Mesenchymal stem cell (in vitro differentiated cells and primary cell): ENCODE results near the gene GALNT10.

Source experiments
- DNase-seq: peaks from one replicate; pipeline ENCODE4 v3.0.0-alpha.2; 2013
- H2AFZ ChIP-seq: one replicate; pipeline ENCODE4 v1.6.1; 2013; ENCODE audit warnings: low read depth, mild to moderate bottlenecking, control low read depth, inconsistent platforms, low read length, moderate library complexity
- H2AK5ac ChIP-seq: 2 replicates; pipeline ENCODE4 v1.6.1; 2013; ENCODE audit warnings: low read length, moderate library complexity, mild to moderate bottlenecking, inconsistent platforms; ENCODE audit not compliant: severe bottlenecking
- H2BK120ac ChIP-seq: one replicate; pipeline ENCODE4 v1.6.1; 2013; ENCODE audit warnings: low read depth, mild to moderate bottlenecking, inconsistent platforms, low read length, moderate library complexity
- H2BK12ac ChIP-seq, 2 experiments: one replicate each; pipeline ENCODE4 v1.6.1; 2013; ENCODE audit warnings: inconsistent platforms in 2 of 2, low read length in 2 of 2, mild to moderate bottlenecking in 2 of 2, moderate library complexity in 2 of 2, control low read depth in 1 of 2
- H2BK15ac ChIP-seq: one replicate; pipeline ENCODE4 v1.6.1; 2013; ENCODE audit warnings: mild to moderate bottlenecking, low read depth, inconsistent platforms; ENCODE audit not compliant: poor library complexity, severe bottlenecking
- H2BK5ac ChIP-seq: 2 replicates; pipeline ENCODE4 v1.6.1; 2013; ENCODE audit warnings: low read depth, mild to moderate bottlenecking, low read length, control low read depth, inconsistent platforms; ENCODE audit not compliant: poor library complexity, severe bottlenecking
- H3K14ac ChIP-seq, 2 experiments: one replicate each; pipeline ENCODE4 v1.6.1; 2013; ENCODE audit warnings: inconsistent platforms in 2 of 2, low read length in 2 of 2, control low read depth in 1 of 2, mild to moderate bottlenecking in 1 of 2, moderate library complexity in 1 of 2
- H3K18ac ChIP-seq, 2 experiments: one replicate each; pipeline ENCODE4 v1.6.1; 2013; ENCODE audit warnings: inconsistent platforms in 2 of 2, low read length in 2 of 2, control low read depth in 1 of 2, low read depth in 1 of 2, mild to moderate bottlenecking in 1 of 2
- H3K23ac ChIP-seq, 2 experiments: one replicate each; pipeline ENCODE4 v1.6.1; 2013; ENCODE audit warnings: inconsistent platforms in 2 of 2, low read length in 2 of 2, mild to moderate bottlenecking in 2 of 2, moderate library complexity in 2 of 2, control low read depth in 1 of 2
- H3K27ac ChIP-seq: 2 replicates; pipeline ENCODE4 v1.5.1; 2013; ENCODE audit warnings: mild to moderate bottlenecking, moderate library complexity, low read length, control low read depth, inconsistent platforms; ENCODE audit not compliant: poor library complexity, severe bottlenecking
- H3K27me3 ChIP-seq, 2 experiments: 2 replicates each; pipeline versions ENCODE4 v1.6.1 to v1.7.0; 2013; ENCODE audit warnings: low read length in 2 of 2, mild to moderate bottlenecking in 2 of 2, moderate library complexity in 2 of 2, control low read depth in 1 of 2, inconsistent platforms in 1 of 2; ENCODE audit not compliant: control insufficient read depth in 1 of 2, insufficient read depth in 1 of 2
- H3K36me3 ChIP-seq, 2 experiments: 2 replicates each; pipeline versions ENCODE4 v1.6.1 to v1.7.0; 2013; ENCODE audit warnings: low read length in 2 of 2, control low read depth in 1 of 2, inconsistent platforms in 1 of 2, low read depth in 1 of 2, mild to moderate bottlenecking in 1 of 2; ENCODE audit not compliant: insufficient read depth in 2 of 2, control insufficient read depth in 1 of 2
- H3K4ac ChIP-seq, 2 experiments: one replicate each; pipeline ENCODE4 v1.6.1; 2013; ENCODE audit warnings: inconsistent platforms in 2 of 2, low read length in 2 of 2, mild to moderate bottlenecking in 2 of 2, moderate library complexity in 2 of 2, control low read depth in 1 of 2, low read depth in 1 of 2
- H3K4me1 ChIP-seq: 2 replicates; pipeline ENCODE4 v1.6.1; 2013; ENCODE audit warnings: low read depth, low read length, control low read depth; ENCODE audit not compliant: control insufficient read depth, insufficient read depth
- H3K4me2 ChIP-seq: 2 replicates; pipeline ENCODE4 v1.6.1; 2013; ENCODE audit warnings: low read length, mild to moderate bottlenecking, inconsistent platforms; ENCODE audit not compliant: poor library complexity, severe bottlenecking
- H3K4me3 ChIP-seq, 2 experiments: 2 replicates each; pipeline versions ENCODE4 v1.5.1 to v1.7.0; 2013; ENCODE audit warnings: low read length in 2 of 2, mild to moderate bottlenecking in 2 of 2, control low read depth in 1 of 2, low read depth in 1 of 2; ENCODE audit not compliant: insufficient read depth in 1 of 2
- H3K79me1 ChIP-seq: replicated peaks from 2 replicates; pipeline ENCODE4 v1.6.1; 2013; ENCODE audit warnings: mild to moderate bottlenecking, control low read depth, low read length, inconsistent platforms; ENCODE audit not compliant: poor library complexity, severe bottlenecking
- H3K9ac ChIP-seq: 2 replicates; pipeline ENCODE4 v1.7.0; 2013; ENCODE audit warnings: mild to moderate bottlenecking, low read length, moderate library complexity
- H3K9me3 ChIP-seq: 2 replicates; pipeline ENCODE4 v1.7.0; 2013; ENCODE audit warnings: mild to moderate bottlenecking, low read length; ENCODE audit not compliant: control insufficient read depth
- H4K8ac ChIP-seq: one replicate; pipeline ENCODE4 v1.6.1; 2013; ENCODE audit warnings: inconsistent platforms, mild to moderate bottlenecking, low read length, moderate library complexity
- H4K91ac ChIP-seq: one replicate; pipeline ENCODE4 v1.6.1; 2013; ENCODE audit warnings: mild to moderate bottlenecking, low read length, inconsistent platforms
- WGBS: methylation state at CpG from one replicate; pipeline ENCODE4 v1.1.7; 2013; ENCODE audit warnings: mixed read lengths; 5-methylcytosine and 5-hydroxymethylcytosine counted together

The GALNT10 gene

DNA sequence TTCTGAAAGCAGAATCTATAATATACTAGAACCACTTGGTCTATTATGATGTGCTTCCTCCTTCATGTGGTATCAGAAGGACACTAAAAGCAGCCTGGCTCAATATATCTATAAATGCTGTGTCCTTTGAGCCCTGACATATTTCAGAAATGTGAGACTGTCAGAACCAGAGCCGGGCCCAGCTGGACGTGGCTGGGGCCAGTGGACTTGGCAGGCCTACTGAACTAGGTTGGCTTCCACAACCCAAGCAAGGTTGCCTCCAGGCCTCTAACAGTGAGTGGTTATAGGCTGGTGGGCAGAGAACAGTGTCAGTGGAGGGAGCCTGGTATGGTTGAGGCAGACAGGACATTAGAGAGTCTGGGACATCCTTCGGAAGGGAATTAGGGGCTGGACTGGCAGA, 78.9 kb downstream of the GALNT10 start:
- no peak overlapping the region for H3K23ac ChIP-seq
- no peak overlapping the region for H3K4ac ChIP-seq
- 95% methylated on average over 3 of the region's 3 CpGs for WGBS
- no peak overlapping the region for H2AFZ ChIP-seq
- H2BK5ac ChIP-seq = no peak overlapping the region
- peaks cover 22% of the 10 kb centered on the region for H3K79me1 ChIP-seq
- H3K36me3 ChIP-seq = no peaks in the 10 kb centered on the region
- H3K18ac ChIP-seq = no peak overlapping the region
- no peaks in the 10 kb centered on the region for H3K27me3 ChIP-seq
- H2BK120ac ChIP-seq = no peak overlapping the region
- H4K91ac ChIP-seq = no peak overlapping the region
- no peak overlapping the region for H2BK12ac ChIP-seq
- H3K9ac ChIP-seq = no peak overlapping the region
- peak overlapping the region; percentile 41 for H2AK5ac ChIP-seq
- no peak overlapping the region for H3K14ac ChIP-seq
- no peak overlapping the region for H2BK15ac ChIP-seq
- no peak overlapping the region for H3K4me3 ChIP-seq
- no peak overlapping the region for H3K4me2 ChIP-seq
- no peak overlapping the region for H3K27ac ChIP-seq
- no peak overlapping the region for H4K8ac ChIP-seq
- no peak for DNase-seq
- H3K9me3 ChIP-seq = no peaks in the 10 kb centered on the region
- peaks cover 11% of the 10 kb centered on the region for H3K4me1 ChIP-seq

- H3K79me1 ChIP-seq = peaks cover 24% of the 10 kb centered on the region
- H3K27ac ChIP-seq = no peak overlapping the region
- no peak overlapping the region for H3K23ac ChIP-seq
- H2AK5ac ChIP-seq = no peak overlapping the region
- no peak overlapping the region for H3K18ac ChIP-seq
- H2AFZ ChIP-seq = no peak overlapping the region
- no peak overlapping the region for H3K4me2 ChIP-seq
- H2BK120ac ChIP-seq = no peak overlapping the region
- H3K4me3 ChIP-seq = no peak overlapping the region
- H2BK5ac ChIP-seq = no peak overlapping the region
- H2BK15ac ChIP-seq = no peak overlapping the region
- H3K14ac ChIP-seq = no peak overlapping the region
- WGBS = 100% methylated on average over 1 of the region's 1 CpG
- H3K27me3 ChIP-seq = no peaks in the 10 kb centered on the region
- no peak for DNase-seq
- H3K4ac ChIP-seq = no peak overlapping the region
- H3K9me3 ChIP-seq = no peaks in the 10 kb centered on the region
- no peak overlapping the region for H4K8ac ChIP-seq
- no peak overlapping the region for H2BK12ac ChIP-seq
- peaks cover 13% of the 10 kb centered on the region for H3K4me1 ChIP-seq
- no peak overlapping the region for H3K9ac ChIP-seq
- H3K36me3 ChIP-seq = no peaks in the 10 kb centered on the region
- no peak overlapping the region for H4K91ac ChIP-seq
These were observed 80.9 kb downstream of the GALNT10 start for GRCh38 chr5:154271466-154271865.

- no peak overlapping the region for H3K14ac ChIP-seq
- H3K18ac ChIP-seq = no peak overlapping the region
- H3K27ac ChIP-seq = no peak overlapping the region
- no peak overlapping the region for H3K4me3 ChIP-seq
- no peak overlapping the region for H4K91ac ChIP-seq
- H3K23ac ChIP-seq = no peak overlapping the region
- H4K8ac ChIP-seq = no peak overlapping the region
- no peak overlapping the region for H3K4me2 ChIP-seq
- no peak overlapping the region for H2BK15ac ChIP-seq
- no peak overlapping the region for H2BK5ac ChIP-seq
- H2AK5ac ChIP-seq = no peak overlapping the region
- H2BK120ac ChIP-seq = no peak overlapping the region
- H2BK12ac ChIP-seq = peak overlapping the region in 1 of 2 experiments; percentile 55
- no peak overlapping the region for H3K9ac ChIP-seq
- H3K79me1 ChIP-seq = peaks cover 22% of the 10 kb centered on the region
- H2AFZ ChIP-seq = no peak overlapping the region
- no peaks in the 10 kb centered on the region for H3K36me3 ChIP-seq
- WGBS = 97% methylated on average over 6 of the region's 6 CpGs
- no peak overlapping the region for H3K4ac ChIP-seq
- H3K9me3 ChIP-seq = no peaks in the 10 kb centered on the region
- no peaks in the 10 kb centered on the region for H3K27me3 ChIP-seq
- no peak for DNase-seq
- H3K4me1 ChIP-seq = peaks cover 13% of the 10 kb centered on the region
These were observed 81.5 kb downstream of the GALNT10 start for GRCh38 chr5:154271936-154272514.

- H3K4me2 ChIP-seq = no peak overlapping the region
These were observed 82.6 kb downstream of the GALNT10 start for GRCh38 chr5:154273028-154273617.

More at GRCh38 chr5:154273028-154273617, 82.6 kb downstream of the GALNT10 start:
- H3K18ac ChIP-seq = peak overlapping the region; percentile 29 to 77
- peak overlapping the region; percentile 3 for H3K9ac ChIP-seq
- H3K27me3 ChIP-seq = no peaks in the 10 kb centered on the region
- 39% methylated on average over 3 of the region's 3 CpGs for WGBS
- no peaks in the 10 kb centered on the region for H3K9me3 ChIP-seq
- no peak overlapping the region for H2AFZ ChIP-seq
- peak overlapping the region in 1 of 2 experiments; percentile 11 for H3K4me3 ChIP-seq
- no peak overlapping the region for H2BK15ac ChIP-seq
- no peak overlapping the region for H4K8ac ChIP-seq
- H2AK5ac ChIP-seq = peak overlapping the region; percentile 3
- no peak overlapping the region for H4K91ac ChIP-seq
- peak overlapping the region in 1 of 2 experiments; percentile 10 for H3K4ac ChIP-seq
- H2BK120ac ChIP-seq = no peak overlapping the region
- peak overlapping the region; percentile 59 to 86 for H2BK12ac ChIP-seq
- no peaks in the 10 kb centered on the region for H3K36me3 ChIP-seq
- no peak overlapping the region for H3K23ac ChIP-seq
- H3K14ac ChIP-seq = peak overlapping the region in 1 of 2 experiments; percentile 8
- no peak overlapping the region for H3K27ac ChIP-seq
- H2BK5ac ChIP-seq = no peak overlapping the region
- DNase-seq = peak; percentile 55
- H3K4me1 ChIP-seq = peaks cover 8% of the 10 kb centered on the region
- peaks cover 21% of the 10 kb centered on the region for H3K79me1 ChIP-seq
